Choroid plexus epithelial cell (primary cell): ENCODE data around the gene KDM3A.
"Not testable (repeated sequence)": the region's sequence is repeated elsewhere in the genome, so short reads cannot be mapped to it uniquely, and the experiment has no call there.

Source experiments
- DNase-seq: peaks from one replicate; pipeline ENCODE4 v3.0.0-alpha.2; 2010; ENCODE audit warnings: low read depth
- H3K4me3 ChIP-seq: 2 replicates; pipeline ENCODE4 v1.5.1; 2011; ENCODE audit warnings: low read depth, mild to moderate bottlenecking, control low read depth, low read length, moderate library complexity
- CTCF ChIP-seq: conservative IDR thresholded peaks from 2 replicates; pipeline ENCODE4 v1.5.1; 2011; ENCODE audit warnings: low read depth, mild to moderate bottlenecking, control low read depth, inconsistent platforms, low read length, moderate library complexity

The KDM3A gene

GRCh38 chr2:86485802-86486201 is 44.6 kb downstream of the KDM3A start:
- no peak overlapping the region for H3K4me3 ChIP-seq
- DNase-seq, result no peak
- no peak for TF ChIP-seq CTCF

DNA sequence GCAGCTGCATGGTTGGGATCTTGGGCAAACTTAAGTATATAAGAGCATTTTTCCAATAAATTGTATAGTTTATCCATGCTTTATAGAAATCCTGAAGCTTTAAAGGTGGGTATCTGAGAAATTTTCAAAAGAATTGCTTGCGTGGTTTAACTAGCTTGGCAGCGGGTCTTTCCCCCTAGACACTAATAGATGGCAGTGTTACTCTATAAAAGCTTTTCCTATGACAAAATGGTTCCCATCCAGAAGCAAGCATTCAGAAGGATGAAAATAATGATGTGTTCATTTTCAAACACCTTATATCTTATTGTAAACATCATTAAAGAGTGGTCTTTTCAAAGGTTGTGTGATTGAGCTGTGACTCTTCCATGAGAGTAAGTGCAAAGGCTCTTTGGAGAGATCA is 45.9 kb downstream of the KDM3A start:
- DNase-seq, result no peak
- H3K4me3 ChIP-seq, result no peak overlapping the region
- TF ChIP-seq CTCF, result no peak

- TF ChIP-seq CTCF, result no peak
- DNase-seq, result no peak
- no peak overlapping the region for H3K4me3 ChIP-seq
Measured at GRCh38 chr2:86488561-86489250, 47.5 kb downstream of the KDM3A start.

GRCh38 chr2:86489542-86489941 is 48.4 kb downstream of the KDM3A start:
- TF ChIP-seq CTCF, result no peak
- no peak overlapping the region for H3K4me3 ChIP-seq
- DNase-seq, result no peak

DNA sequence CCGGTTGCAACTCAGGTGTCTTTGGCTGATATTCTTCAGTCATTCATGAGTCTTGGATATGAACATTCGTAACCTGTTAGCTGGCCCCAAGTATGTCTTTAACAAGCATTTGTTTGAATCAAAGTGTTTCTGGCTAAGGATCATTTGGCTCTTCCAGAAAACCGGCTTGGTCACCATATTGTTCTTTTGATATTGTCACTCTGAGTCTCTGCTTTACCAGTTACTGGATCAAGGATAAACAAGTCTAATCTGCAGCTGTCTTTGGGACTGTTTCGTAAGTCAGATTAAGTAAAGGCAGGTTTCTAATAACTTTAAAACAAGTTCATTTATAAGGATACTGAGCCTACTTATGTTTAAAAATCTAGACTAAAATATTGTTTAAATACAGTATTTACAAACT is 49.1 kb downstream of the KDM3A start:
- no peak for TF ChIP-seq CTCF
- H3K4me3 ChIP-seq, result no peak overlapping the region
- DNase-seq, result no peak

GRCh38 chr2:86491088-86491487 is 49.9 kb downstream of the KDM3A start:
- no peak overlapping the region for H3K4me3 ChIP-seq
- no peak for DNase-seq
- no peak for TF ChIP-seq CTCF

- no peak for DNase-seq
- H3K4me3 ChIP-seq, result no peak overlapping the region
- TF ChIP-seq CTCF, result no peak
Measured at GRCh38 chr2:86492048-86492453, 50.9 kb downstream of the KDM3A start.

DNA sequence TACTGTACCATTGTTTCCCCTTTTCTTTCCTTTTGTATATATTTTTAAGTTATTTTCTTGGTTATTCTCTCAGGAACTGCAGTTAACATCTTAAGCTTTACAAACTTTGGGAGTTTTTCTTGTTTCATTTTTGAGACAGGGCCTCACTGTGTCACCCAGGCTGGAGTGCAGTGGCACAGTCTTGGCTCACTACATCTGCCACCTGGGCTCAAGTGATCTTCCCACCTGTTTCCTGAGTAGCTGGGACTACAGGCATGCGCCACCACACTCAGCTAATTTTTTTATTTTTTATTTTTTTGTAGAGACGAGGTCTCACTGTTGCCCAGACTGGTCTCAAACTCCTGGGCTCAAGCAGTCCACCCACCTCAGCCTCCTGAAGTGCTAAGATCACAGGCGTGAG is 55.2 kb downstream of the KDM3A start:
- DNase-seq, H3K4me3 ChIP-seq: not testable (repeated sequence)
